Measurements from ENCODE around the gene ANKS1B. TPM values are rescaled to one million over a fixed set of nuclear protein-coding genes. Genes with fewer than 3 reads are reported as not detected.

ANKS1B gene
- total and polyA plus RNA-seq, 4 donors: 0.03 to 3.4 (median 0.53) TPM

- Histone ChIP-seq H3K4me3 (ENCODE audit: low read depth in 1 of 3, low read length in 3 of 3) (no peak overlapping the region), H3K9ac (ENCODE audit: low read depth in 1 of 2, low read length in 2 of 2) (no peak overlapping the region), H3K9me3 (ENCODE audit: control insufficient read depth in 4 of 4, low read length in 3 of 4) (no peaks in the 10 kb centered on the region), H3K27me3 (ENCODE audit: control insufficient read depth in 4 of 4, insufficient read depth in 4 of 4, low read length in 3 of 4) (no peaks in the 10 kb centered on the region), H3K27ac (ENCODE audit: low read depth in 1 of 2, low read length in 2 of 2) (no peak overlapping the region), H3K36me3 (ENCODE audit: control insufficient read depth in 4 of 4, insufficient read depth in 3 of 4, low read depth in 1 of 4, low read length in 3 of 4) (peaks cover 2 to 6% (median 2%) of the 10 kb centered on the region in 4 donors), H3K4me1 (ENCODE audit: control insufficient read depth in 4 of 4, insufficient read depth in 4 of 4, low read length in 3 of 4) (peaks cover 0 to 9% (median 3%) of the 10 kb centered on the region in 4 donors)
- no peak for TF ChIP-seq HNF4A (conservative IDR thresholded peaks at IDR 0.05)
- no peak for TF ChIP-seq MAX (IDR thresholded peaks at IDR 0.05)
- TF ChIP-seq, protein P1, sequence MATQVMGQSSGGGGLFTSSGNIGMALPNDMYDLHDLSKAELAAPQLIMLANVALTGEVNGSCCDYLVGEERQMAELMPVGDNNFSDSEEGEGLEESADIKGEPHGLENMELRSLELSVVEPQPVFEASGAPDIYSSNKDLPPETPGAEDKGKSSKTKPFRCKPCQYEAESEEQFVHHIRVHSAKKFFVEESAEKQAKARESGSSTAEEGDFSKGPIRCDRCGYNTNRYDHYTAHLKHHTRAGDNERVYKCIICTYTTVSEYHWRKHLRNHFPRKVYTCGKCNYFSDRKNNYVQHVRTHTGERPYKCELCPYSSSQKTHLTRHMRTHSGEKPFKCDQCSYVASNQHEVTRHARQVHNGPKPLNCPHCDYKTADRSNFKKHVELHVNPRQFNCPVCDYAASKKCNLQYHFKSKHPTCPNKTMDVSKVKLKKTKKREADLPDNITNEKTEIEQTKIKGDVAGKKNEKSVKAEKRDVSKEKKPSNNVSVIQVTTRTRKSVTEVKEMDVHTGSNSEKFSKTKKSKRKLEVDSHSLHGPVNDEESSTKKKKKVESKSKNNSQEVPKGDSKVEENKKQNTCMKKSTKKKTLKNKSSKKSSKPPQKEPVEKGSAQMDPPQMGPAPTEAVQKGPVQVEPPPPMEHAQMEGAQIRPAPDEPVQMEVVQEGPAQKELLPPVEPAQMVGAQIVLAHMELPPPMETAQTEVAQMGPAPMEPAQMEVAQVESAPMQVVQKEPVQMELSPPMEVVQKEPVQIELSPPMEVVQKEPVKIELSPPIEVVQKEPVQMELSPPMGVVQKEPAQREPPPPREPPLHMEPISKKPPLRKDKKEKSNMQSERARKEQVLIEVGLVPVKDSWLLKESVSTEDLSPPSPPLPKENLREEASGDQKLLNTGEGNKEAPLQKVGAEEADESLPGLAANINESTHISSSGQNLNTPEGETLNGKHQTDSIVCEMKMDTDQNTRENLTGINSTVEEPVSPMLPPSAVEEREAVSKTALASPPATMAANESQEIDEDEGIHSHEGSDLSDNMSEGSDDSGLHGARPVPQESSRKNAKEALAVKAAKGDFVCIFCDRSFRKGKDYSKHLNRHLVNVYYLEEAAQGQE (IDR thresholded peaks at IDR 0.05): no peak
- no peak for TF ChIP-seq GABPA (IDR thresholded peaks at IDR 0.05 in 1 of 2, conservative IDR thresholded peaks at IDR 0.05 in 1 of 2)
- TF ChIP-seq HNF4G (IDR thresholded peaks at IDR 0.05): no peak
- no peak for TF ChIP-seq FOXA1 (IDR thresholded peaks at IDR 0.05)
- TF ChIP-seq EGR1 (IDR thresholded peaks at IDR 0.05; ENCODE audit: low read depth in 2 of 2): no peak
- TF ChIP-seq RXRA (IDR thresholded peaks at IDR 0.05): no peak
- no peak for TF ChIP-seq TAF1 (conservative IDR thresholded peaks at IDR 0.05)
- TF ChIP-seq SP1 (IDR thresholded peaks at IDR 0.05): no peak
- TF ChIP-seq CTCF (IDR thresholded peaks at IDR 0.05; ENCODE audit: low read depth, low read length, missing input control): no peak
- TF ChIP-seq, protein P2, sequence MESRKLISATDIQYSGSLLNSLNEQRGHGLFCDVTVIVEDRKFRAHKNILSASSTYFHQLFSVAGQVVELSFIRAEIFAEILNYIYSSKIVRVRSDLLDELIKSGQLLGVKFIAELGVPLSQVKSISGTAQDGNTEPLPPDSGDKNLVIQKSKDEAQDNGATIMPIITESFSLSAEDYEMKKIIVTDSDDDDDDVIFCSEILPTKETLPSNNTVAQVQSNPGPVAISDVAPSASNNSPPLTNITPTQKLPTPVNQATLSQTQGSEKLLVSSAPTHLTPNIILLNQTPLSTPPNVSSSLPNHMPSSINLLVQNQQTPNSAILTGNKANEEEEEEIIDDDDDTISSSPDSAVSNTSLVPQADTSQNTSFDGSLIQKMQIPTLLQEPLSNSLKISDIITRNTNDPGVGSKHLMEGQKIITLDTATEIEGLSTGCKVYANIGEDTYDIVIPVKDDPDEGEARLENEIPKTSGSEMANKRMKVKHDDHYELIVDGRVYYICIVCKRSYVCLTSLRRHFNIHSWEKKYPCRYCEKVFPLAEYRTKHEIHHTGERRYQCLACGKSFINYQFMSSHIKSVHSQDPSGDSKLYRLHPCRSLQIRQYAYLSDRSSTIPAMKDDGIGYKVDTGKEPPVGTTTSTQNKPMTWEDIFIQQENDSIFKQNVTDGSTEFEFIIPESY (IDR thresholded peaks at IDR 0.05): no peak
- no peak for TF ChIP-seq YY1 (IDR thresholded peaks at IDR 0.05)
- no peak for TF ChIP-seq ATF3 (IDR thresholded peaks at IDR 0.05)
- no peak for TF ChIP-seq JUND (IDR thresholded peaks at IDR 0.05)
- TF ChIP-seq FOXA2 (IDR thresholded peaks at IDR 0.05): no peak
- no peak for DNase-seq (ENCODE audit: low spot score)
These were observed 1293.4 kb downstream of the ANKS1B start for GRCh38 chr12:98691351-98691750.

GRCh38 chr12:98686603-98687002, 1298.1 kb downstream of the ANKS1B start:
- H3K9me3 ChIP-seq (ENCODE audit: control insufficient read depth in 4 of 4, low read length in 3 of 4): no peaks in the 10 kb centered on the region
- TF ChIP-seq FOXA2 (IDR thresholded peaks at IDR 0.05): peak; percentile 21
- no peak for TF ChIP-seq TAF1 (conservative IDR thresholded peaks at IDR 0.05)
- no peak for TF ChIP-seq HNF4A (conservative IDR thresholded peaks at IDR 0.05)
- WGBS: 37% methylated on average over 2 of the region's 2 CpGs
- H3K9ac ChIP-seq (ENCODE audit: low read depth in 1 of 2, low read length in 2 of 2): no peak overlapping the region
- H3K27me3 ChIP-seq (ENCODE audit: control insufficient read depth in 4 of 4, insufficient read depth in 4 of 4, low read length in 3 of 4): no peaks in the 10 kb centered on the region
- H3K4me3 ChIP-seq (ENCODE audit: low read depth in 1 of 3, low read length in 3 of 3): no peak overlapping the region
- no peak overlapping the region for H3K27ac ChIP-seq (ENCODE audit: low read depth in 1 of 2, low read length in 2 of 2)
- no peak for DNase-seq (ENCODE audit: low spot score)
- H3K36me3 ChIP-seq (ENCODE audit: control insufficient read depth in 4 of 4, insufficient read depth in 3 of 4, low read depth in 1 of 4, low read length in 3 of 4): peaks cover 2 to 25% (median 17%) of the 10 kb centered on the region in 4 donors
- H3K4me1 ChIP-seq (ENCODE audit: control insufficient read depth in 4 of 4, insufficient read depth in 4 of 4, low read length in 3 of 4): peaks cover 0 to 7% (median 3%) of the 10 kb centered on the region in 4 donors

Small RNA genes within 50 kb of the gene (small RNA-seq; reads per million reads assigned to genes)
- not detected for gene RNA5SP366

Other genes starting within 250 kb of the ANKS1B start
- gene BLTP3B, start 157.9 kb upstream of the ANKS1B start, total RNA-seq: 10 to 100 TPM; 25.4 to 36.8 TPM
- gene BLTP3B, start 157.9 kb upstream of the ANKS1B start, polyA plus RNA-seq: 10 to 100 TPM; 11.0 to 11.8 TPM
- gene ACTR6, start 215.9 kb upstream of the ANKS1B start, total RNA-seq: 1 to 10 TPM; 6.9 to 9.7 TPM
- 1 to 10 TPM; 7.9 to 9.5 TPM for gene ACTR6, start 215.9 kb upstream of the ANKS1B start, polyA plus RNA-seq